NB4 (cell line): ENCODE data around the gene CYB5B.

Experiments used
- DNase-seq: peaks from one replicate; pipeline ENCODE4 v3.0.0; 2010; ENCODE audit warnings: low read depth
- H3K4me3 ChIP-seq: one replicate; pipeline ENCODE4 v1.5.1; 2011; ENCODE audit warnings: mild to moderate bottlenecking, low read depth, low read length, moderate library complexity
- MAX ChIP-seq: IDR thresholded peaks from 2 replicates; pipeline ENCODE4 v1.6.1; 2011; ENCODE audit warnings: low read depth, low read length
- MYC ChIP-seq: IDR thresholded peaks from 2 replicates; pipeline ENCODE4 v1.6.1; 2011; ENCODE audit warnings: low read depth, low read length
- POLR2A ChIP-seq: IDR thresholded peaks from 2 replicates; pipeline ENCODE4 v1.6.1; 2011; ENCODE audit warnings: mild to moderate bottlenecking; ENCODE audit not compliant: insufficient read length; ENCODE audit errors: extremely low read depth
- TF ChIP-seq, protein P1 (sequence below): IDR thresholded peaks from one replicate; pipeline ENCODE4 v1.5.1; 2012; ENCODE audit warnings: low read depth, low read length

Gene CYB5B

DNA sequence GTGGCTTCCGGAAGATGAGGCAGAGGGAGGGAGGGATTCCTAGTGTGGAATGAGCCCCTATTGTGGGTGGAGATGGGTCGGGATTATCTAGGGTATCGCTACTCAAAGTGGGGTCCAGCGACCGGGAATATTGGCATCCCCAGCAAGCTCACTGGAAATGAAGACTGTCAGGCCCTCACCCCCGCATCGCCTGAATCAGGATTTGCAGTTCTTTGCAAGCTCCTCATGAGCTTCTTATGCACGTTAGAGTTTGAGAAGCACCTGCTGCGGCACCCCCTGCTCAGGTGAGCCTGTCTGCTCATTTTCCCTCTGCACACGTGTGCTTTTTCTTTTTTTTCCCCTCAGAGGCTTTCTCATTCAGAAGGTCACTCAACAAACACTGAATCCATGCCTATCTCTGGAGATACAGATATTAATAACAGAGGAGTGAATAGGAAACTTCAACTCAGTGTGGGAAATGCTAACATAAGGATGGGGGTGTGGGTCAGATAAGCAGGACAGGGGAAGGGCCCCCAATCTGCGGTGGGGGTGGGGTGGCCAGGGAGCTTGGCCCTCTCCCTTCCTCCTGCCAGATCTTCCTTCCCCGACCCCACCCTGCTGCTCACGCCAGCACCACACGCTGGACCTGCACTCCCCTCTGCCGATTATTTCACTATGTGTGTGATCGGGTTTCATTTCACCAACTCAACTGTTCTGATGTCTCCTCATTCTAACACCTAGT is 73.6 kb downstream of the CYB5B start:
- no peak for DNase-seq

GRCh38 chr16:69498926-69499325 is 74.5 kb downstream of the CYB5B start:
- no peak for DNase-seq
- TF ChIP-seq MAX (no peak), MYC (no peak), POLR2A (no peak)
- TF ChIP-seq, protein P1, sequence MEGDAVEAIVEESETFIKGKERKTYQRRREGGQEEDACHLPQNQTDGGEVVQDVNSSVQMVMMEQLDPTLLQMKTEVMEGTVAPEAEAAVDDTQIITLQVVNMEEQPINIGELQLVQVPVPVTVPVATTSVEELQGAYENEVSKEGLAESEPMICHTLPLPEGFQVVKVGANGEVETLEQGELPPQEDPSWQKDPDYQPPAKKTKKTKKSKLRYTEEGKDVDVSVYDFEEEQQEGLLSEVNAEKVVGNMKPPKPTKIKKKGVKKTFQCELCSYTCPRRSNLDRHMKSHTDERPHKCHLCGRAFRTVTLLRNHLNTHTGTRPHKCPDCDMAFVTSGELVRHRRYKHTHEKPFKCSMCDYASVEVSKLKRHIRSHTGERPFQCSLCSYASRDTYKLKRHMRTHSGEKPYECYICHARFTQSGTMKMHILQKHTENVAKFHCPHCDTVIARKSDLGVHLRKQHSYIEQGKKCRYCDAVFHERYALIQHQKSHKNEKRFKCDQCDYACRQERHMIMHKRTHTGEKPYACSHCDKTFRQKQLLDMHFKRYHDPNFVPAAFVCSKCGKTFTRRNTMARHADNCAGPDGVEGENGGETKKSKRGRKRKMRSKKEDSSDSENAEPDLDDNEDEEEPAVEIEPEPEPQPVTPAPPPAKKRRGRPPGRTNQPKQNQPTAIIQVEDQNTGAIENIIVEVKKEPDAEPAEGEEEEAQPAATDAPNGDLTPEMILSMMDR = no peak

More for the DNA sequence above, 73.6 kb downstream of the CYB5B start:
- H3K4me3 ChIP-seq = no peak overlapping the region
- TF ChIP-seq POLR2A (no peak), MAX (no peak), MYC (no peak)
- TF ChIP-seq, protein P1 = no peak

GRCh38 chr16:69499541-69500230 is 75.3 kb downstream of the CYB5B start:
- no peak for DNase-seq
- no peak for TF ChIP-seq MAX
- TF ChIP-seq MYC = no peak
- TF ChIP-seq POLR2A = no peak
- TF ChIP-seq, protein P1 = no peak
- H3K4me3 ChIP-seq = no peak overlapping the region

More at GRCh38 chr16:69498926-69499325, 74.5 kb downstream of the CYB5B start:
- H3K4me3 ChIP-seq = no peak overlapping the region

GRCh38 chr16:69500496-69500895 is 76.1 kb downstream of the CYB5B start:
- DNase-seq = no peak
- no peak overlapping the region for H3K4me3 ChIP-seq
- TF ChIP-seq POLR2A (no peak), MYC (no peak), MAX (no peak)
- TF ChIP-seq, protein P1 = no peak

DNA sequence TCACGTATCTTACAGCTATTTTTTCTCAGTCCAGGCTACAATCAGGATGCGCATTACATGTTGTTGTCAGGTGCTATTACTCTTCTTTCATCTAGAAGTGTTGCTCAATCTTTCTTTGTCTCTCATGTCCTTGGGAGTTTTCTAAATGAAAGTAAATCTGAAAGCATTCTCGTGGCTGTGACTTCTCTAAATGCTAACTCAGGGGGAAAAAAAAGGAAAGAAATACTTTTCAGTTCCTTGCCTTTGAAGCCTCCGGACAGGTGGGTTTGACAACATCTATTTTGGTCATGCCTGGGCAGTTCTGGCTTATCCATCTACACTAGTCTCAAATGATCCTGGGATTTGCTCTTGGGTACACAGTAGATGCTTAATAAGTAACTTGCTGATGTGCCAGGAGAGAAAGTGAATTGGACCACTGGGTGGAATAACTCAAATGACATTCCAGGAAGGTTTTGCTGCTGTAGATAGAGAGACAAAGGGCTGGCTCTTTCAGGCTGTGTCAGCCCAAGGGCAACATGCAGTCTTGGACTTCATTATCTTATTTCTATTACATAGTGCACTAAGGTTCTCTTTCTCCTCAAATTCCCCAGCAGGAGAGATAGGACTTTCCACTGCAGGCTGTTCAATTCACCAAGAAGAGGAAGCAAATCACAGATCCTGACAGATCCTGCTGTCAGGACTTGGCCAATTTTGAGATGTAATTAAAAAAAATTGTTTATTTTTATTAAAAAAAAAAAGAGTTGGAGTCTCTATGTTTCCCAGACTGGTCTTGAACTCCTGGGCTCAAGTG is 77.7 kb downstream of the CYB5B start:
- no peak for DNase-seq
- TF ChIP-seq MYC (no peak), MAX (no peak), POLR2A (no peak)
- TF ChIP-seq, protein P1 = no peak

More for the DNA sequence above, 77.7 kb downstream of the CYB5B start:
- no peak overlapping the region for H3K4me3 ChIP-seq
